Hepatocyte (in vitro differentiated cells): ENCODE data around the gene CYB561. TPM values are rescaled to one million over a fixed set of nuclear protein-coding genes. Genes with fewer than 3 reads are reported as not detected.

Experiments
- DNase-seq: peaks from one replicate; pipeline ENCODE4 v3.0.0-alpha.2; 2016; ENCODE audit warnings: low spot score
- H2AFZ ChIP-seq: fragments of 200-600 bp; sonication (generic); 2 replicates; pipeline ENCODE4 v1.6.0; 2016; ENCODE audit warnings: antibody characterized with exemption, mild to moderate bottlenecking
- H3K27ac ChIP-seq: fragments of 200-600 bp; sonication (generic); 2 replicates; pipeline ENCODE4 v1.5.1; 2016; ENCODE audit warnings: mild to moderate bottlenecking
- H3K27me3 ChIP-seq: fragments of 200-600 bp; sonication (generic); 2 replicates; pipeline ENCODE4 v1.6.1; 2016
- H3K36me3 ChIP-seq: fragments of 200-600 bp; sonication (generic); replicated peaks from 2 replicates; pipeline ENCODE4 v1.5.1; 2016; ENCODE audit warnings: low read depth; ENCODE audit not compliant: insufficient read depth
- H3K4me1 ChIP-seq: fragments of 200-600 bp; sonication (generic); 2 replicates; pipeline ENCODE4 v1.5.1; 2016; ENCODE audit warnings: mild to moderate bottlenecking, moderate library complexity; ENCODE audit not compliant: insufficient read depth
- H3K4me2 ChIP-seq: fragments of 200-600 bp; sonication (generic); 2 replicates; pipeline ENCODE4 v1.6.0; 2016
- H3K4me3 ChIP-seq: fragments of 200-600 bp; sonication (generic); 2 replicates; pipeline ENCODE4 v1.5.1; 2016; ENCODE audit warnings: mild to moderate bottlenecking
- H3K79me2 ChIP-seq: fragments of 200-600 bp; sonication (generic); 2 replicates; pipeline ENCODE4 v1.6.0; 2017; ENCODE audit warnings: mild to moderate bottlenecking
- H3K9me2 ChIP-seq: fragments of 200-600 bp; sonication (generic); replicated peaks from 2 replicates; pipeline ENCODE4 v1.6.0; 2017; ENCODE audit warnings: mild to moderate bottlenecking; ENCODE audit not compliant: insufficient read depth
- H3K9me3 ChIP-seq: fragments of 200-600 bp; sonication (generic); 2 replicates; pipeline ENCODE4 v1.5.1; 2016; ENCODE audit warnings: low read depth, mild to moderate bottlenecking
- H4K20me1 ChIP-seq: fragments of 200-600 bp; sonication (generic); 2 replicates; pipeline ENCODE4 v1.6.0; 2016; ENCODE audit warnings: mild to moderate bottlenecking; ENCODE audit not compliant: insufficient read depth, poor library complexity, severe bottlenecking
- CTCF ChIP-seq: fragments of 200-600 bp; sonication (generic); IDR thresholded peaks from 2 replicates; pipeline ENCODE4 v1.5.1; 2016; ENCODE audit warnings: antibody characterized with exemption, mild to moderate bottlenecking; ENCODE audit not compliant: poor library complexity
- EZH2 ChIP-seq: fragments of 200-600 bp; sonication (generic); IDR thresholded peaks from 2 replicates; pipeline ENCODE4 v1.6.1; 2016; ENCODE audit warnings: antibody characterized with exemption, mild to moderate bottlenecking, borderline replicate concordance
- EZH2phosphoT487 ChIP-seq: fragments of 200-600 bp; sonication (generic); IDR thresholded peaks from one replicate; pipeline ENCODE4 v1.6.1; 2018; ENCODE audit warnings: antibody characterized with exemption, mild to moderate bottlenecking, low read depth, moderate library complexity; ENCODE audit not compliant: unreplicated experiment, severe bottlenecking
- WGBS: methylation state at CpG from one replicate; pipeline ENCODE4 v1.1.6; 2016; ENCODE audit warnings: low lambda C conversion rate; ENCODE audit errors: missing lambda C conversion rate; 5-methylcytosine and 5-hydroxymethylcytosine counted together
- polyA plus RNA-seq: library from polyadenylated mRNA; unstranded; fragments of >200 nt; fragmentation: Nextera tagmentation; extraction: Ambion mirVana; gene quantifications from 2 replicates; pipeline ENCODE4 v1.2.1, GENCODE V29; 2016
- total RNA-seq: library from RNA; depleted of rRNA; stranded (reverse); fragments of >200 nt; gene quantifications from 2 replicates; pipeline ENCODE4 v1.2.3, GENCODE V29; 2014

CYB561 gene
- total and polyA plus RNA-seq, 2 experiments from 2014 or later = 12.9 to 20.2 TPM

DNA sequence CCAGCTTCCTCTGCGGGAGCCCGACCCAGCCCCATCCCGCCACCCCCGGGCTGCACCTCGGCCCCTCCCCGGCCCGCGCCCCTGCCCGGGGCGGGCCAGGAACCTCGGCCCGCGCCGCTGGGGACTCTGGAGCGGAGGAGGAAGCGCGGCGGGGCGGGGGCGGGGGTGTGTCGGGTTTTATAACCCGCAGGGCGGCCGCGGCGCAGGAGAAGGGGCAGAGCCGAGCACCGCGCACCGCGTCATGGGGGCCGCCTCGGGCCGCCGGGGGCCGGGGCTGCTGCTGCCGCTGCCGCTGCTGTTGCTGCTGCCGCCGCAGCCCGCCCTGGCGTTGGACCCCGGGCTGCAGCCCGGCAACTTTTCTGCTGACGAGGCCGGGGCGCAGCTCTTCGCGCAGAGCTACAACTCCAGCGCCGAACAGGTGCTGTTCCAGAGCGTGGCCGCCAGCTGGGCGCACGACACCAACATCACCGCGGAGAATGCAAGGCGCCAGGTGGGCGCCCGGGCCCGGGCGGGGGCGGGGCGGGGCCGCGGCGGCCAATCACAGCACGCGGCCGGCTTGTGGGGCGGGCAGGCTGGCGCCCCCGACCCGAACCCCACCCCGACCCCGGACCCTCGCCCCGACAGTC, 30.9 kb upstream of the CYB561 start, which contains the start of gene ACE:
ACE (plus strand) TSS at position 208 of the 626 bp plus-strand sequence; CDS start at position 242, 34 bp downstream.
- H3K36me3 ChIP-seq = no peaks in the 10 kb centered on the region
- peak within 1 kb of the TSS; percentile 26 for H3K4me3 ChIP-seq
- H3K4me2 ChIP-seq = peak within 1 kb of the TSS; percentile 95
- peak within 1 kb of the TSS; percentile 81 for H2AFZ ChIP-seq
- peak within 1 kb of the TSS; percentile 92 for H3K27ac ChIP-seq
- TF ChIP-seq EZH2 = no peak
- TF ChIP-seq CTCF = no peak
- TF ChIP-seq EZH2phosphoT487 = no peak
- H3K79me2 ChIP-seq = no peaks in the 10 kb centered on the region
- H3K9me2 ChIP-seq = no peaks in the 10 kb centered on the region
- H3K4me1 ChIP-seq = peaks cover 17% of the 10 kb centered on the region
- no peaks in the 10 kb centered on the region for H4K20me1 ChIP-seq
- H3K9me3 ChIP-seq = no peaks in the 10 kb centered on the region
- WGBS = 0% methylated on average over 21 of the region's 78 CpGs
- peak; percentile 86 for DNase-seq
- peaks cover 14% of the 10 kb centered on the region for H3K27me3 ChIP-seq

GRCh38 chr17:63476459-63476853, 30.4 kb upstream of the CYB561 start:
- WGBS = 0% methylated on average over 6 of the region's 36 CpGs

GRCh38 chr17:63475491-63476412, 29.6 kb upstream of the CYB561 start:
- WGBS = 58% methylated on average over 27 of the region's 28 CpGs
- H3K4me2 ChIP-seq = peak overlapping the region; percentile 95

More at GRCh38 chr17:63476459-63476853, 30.4 kb upstream of the CYB561 start:
- H3K79me2 ChIP-seq = no peaks in the 10 kb centered on the region
- no peaks in the 10 kb centered on the region for H3K36me3 ChIP-seq
- no peaks in the 10 kb centered on the region for H3K9me2 ChIP-seq
- H3K9me3 ChIP-seq = no peaks in the 10 kb centered on the region
- TF ChIP-seq EZH2 (peak; percentile 39), EZH2phosphoT487 (no peak), CTCF (no peak)
- peak overlapping the region; percentile 81 for H2AFZ ChIP-seq
- H3K27ac ChIP-seq = peak overlapping the region; percentile 92
- no peaks in the 10 kb centered on the region for H4K20me1 ChIP-seq
- DNase-seq = peak; percentile 74
- H3K4me3 ChIP-seq = peak overlapping the region; percentile 26
- peaks cover 14% of the 10 kb centered on the region for H3K27me3 ChIP-seq
- peak overlapping the region; percentile 95 for H3K4me2 ChIP-seq
- peaks cover 17% of the 10 kb centered on the region for H3K4me1 ChIP-seq

More at GRCh38 chr17:63475491-63476412, 29.6 kb upstream of the CYB561 start:
- H4K20me1 ChIP-seq = no peaks in the 10 kb centered on the region
- peak overlapping the region; percentile 92 for H3K27ac ChIP-seq
- TF ChIP-seq EZH2 (no peak), CTCF (no peak), EZH2phosphoT487 (no peak)
- no peak overlapping the region for H3K4me3 ChIP-seq
- peaks cover 17% of the 10 kb centered on the region for H3K4me1 ChIP-seq
- H3K36me3 ChIP-seq = no peaks in the 10 kb centered on the region
- peaks cover 14% of the 10 kb centered on the region for H3K27me3 ChIP-seq
- no peak overlapping the region for H2AFZ ChIP-seq
- DNase-seq = no peak
- H3K9me2 ChIP-seq = no peaks in the 10 kb centered on the region
- H3K79me2 ChIP-seq = no peaks in the 10 kb centered on the region
- H3K9me3 ChIP-seq = no peaks in the 10 kb centered on the region
